A549 treated with Hydrocortisone at 1 μM for 4 hours (cell line): ENCODE results near the gene CFAP221. TPM values are rescaled to one million over a fixed set of nuclear protein-coding genes. Genes with fewer than 3 reads are reported as not detected.

Source experiments
- total RNA-seq: library from RNA; stranded (reverse); fragments of 200-300 nt; extraction: Qiagen RNA extraction; gene quantifications from 5 replicates; pipeline ENCODE4 v1.2.3, GENCODE V29; 2022

CFAP221 gene
- 0.23 to 0.38 TPM (median 0.28 TPM) in 5 replicates for total RNA-seq

DNA sequence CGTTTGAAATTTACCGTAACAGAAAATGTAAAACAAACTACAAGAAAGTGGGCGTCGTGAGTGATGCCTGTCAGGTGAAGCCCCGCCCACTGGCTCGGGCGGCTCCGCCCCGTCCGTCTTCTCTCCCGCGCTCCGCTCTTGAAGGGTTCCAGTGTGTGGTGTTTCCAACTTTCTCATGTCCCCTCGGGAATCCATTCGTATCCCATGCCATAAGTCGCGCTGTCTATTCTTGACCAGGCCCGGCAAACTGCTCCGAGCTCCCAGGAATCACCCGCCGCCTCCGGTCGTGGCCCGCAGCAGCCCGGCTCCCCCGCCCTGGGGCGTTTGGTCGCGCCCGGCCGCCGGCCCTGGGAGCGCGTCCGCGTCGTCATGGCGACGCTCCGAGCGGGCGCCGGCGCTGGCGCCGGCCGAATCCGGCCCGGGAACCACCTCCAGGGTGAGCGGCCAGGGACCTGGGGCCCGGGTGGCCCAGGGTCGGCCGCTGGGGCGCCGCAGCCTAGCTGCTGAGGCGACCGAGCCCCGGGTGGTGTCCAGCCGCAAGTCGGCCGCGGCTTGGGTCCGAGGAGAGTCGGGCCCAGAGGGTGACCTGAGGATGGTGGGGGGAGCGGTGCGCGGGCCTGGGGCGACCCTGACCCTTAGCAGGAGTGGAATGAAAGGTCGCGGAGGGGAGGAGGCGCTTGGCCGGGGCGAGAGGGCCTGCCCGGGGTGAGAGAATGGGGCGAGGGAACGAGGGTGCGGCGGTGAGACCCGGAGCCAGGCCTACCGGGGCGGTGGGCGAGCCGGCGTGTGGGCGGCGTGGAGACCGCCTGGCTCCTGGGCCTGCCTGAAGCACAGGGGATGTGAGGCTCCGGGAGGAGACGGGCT, at the start of gene CFAP221:
CFAP221 (plus strand) TSS at position 375 of the 864 bp plus-strand sequence. CDS start 1,683 bp downstream, outside the sequence.

DNA sequence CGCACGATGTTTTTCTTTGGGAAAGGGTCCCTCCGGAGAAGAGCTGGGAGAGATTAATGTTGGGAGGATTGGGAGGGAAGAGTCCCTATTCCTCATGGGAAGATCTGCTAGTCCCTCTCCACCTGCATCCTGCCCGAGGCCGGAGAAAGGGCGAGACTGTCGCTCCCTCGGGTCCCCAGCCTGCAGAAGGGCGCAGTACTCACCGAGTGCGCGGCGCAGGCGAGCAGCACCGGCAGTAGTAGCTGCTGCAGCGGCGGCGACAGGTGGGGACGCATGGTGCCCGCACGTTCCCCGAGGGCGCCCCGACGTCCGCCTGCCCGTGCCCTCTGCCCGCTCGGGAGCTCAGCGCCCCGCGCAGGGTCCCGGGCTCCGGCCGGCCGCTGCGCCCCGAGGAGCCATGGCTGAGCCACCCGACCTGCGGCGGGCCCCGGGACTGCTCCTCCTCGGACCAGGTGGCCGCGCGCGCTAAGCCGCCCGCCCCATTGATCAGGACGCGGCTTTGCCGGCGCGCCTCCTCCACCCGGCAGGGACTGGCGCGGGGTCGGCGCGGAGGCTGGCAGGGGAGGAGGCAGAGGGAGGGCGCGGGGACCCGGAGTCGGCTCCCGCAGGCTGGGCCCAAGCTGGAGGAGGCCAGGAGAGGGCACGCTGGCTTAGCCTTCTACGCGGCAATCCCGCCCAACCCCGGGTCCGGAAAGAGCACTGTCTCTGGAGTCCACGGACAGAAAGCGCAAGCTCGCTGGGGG, 20.1 kb upstream of the CFAP221 start, which contains the start of gene SCTR:
SCTR (minus strand) TSS at position 532 of the 743 bp plus-strand sequence; CDS start at position 275, 257 bp downstream.

Other genes starting within 250 kb of the CFAP221 start
- 10.5 to 13.0 TPM (median 11.5 TPM) in 5 replicates for gene C2orf76, start 177.6 kb upstream of the CFAP221 start, total RNA-seq
- 388 to 444 TPM (median 401 TPM) in 5 replicates for gene DBI, start 177.5 kb upstream of the CFAP221 start, total RNA-seq
- gene TMEM37, start 112.6 kb upstream of the CFAP221 start, total RNA-seq = 1.5 to 2.5 TPM (median 1.8 TPM) in 5 replicates
- gene SCTR, start 20.0 kb upstream of the CFAP221 start, total RNA-seq = not detected in 5 replicates
- 20.3 to 24.9 TPM (median 24.1 TPM) in 5 replicates for gene TMEM177, start 134.8 kb downstream of the CFAP221 start, total RNA-seq
- gene PTPN4, start 215.5 kb downstream of the CFAP221 start, total RNA-seq = 13.6 to 19.1 TPM (median 15.0 TPM) in 5 replicates